GOT3 (cell line): Measurements from ENCODE around the gene PPIAL4G.
"Not testable (repeated sequence)": the region's sequence is repeated elsewhere in the genome, so short reads cannot be mapped to it uniquely, and the experiment has no call there.

Experiments used
- DNase-seq: peaks from one replicate; lab custom pipeline; 2025; ENCODE audit warnings: mixed read lengths; lab: John Stamatoyannopoulos, UW

Gene PPIAL4G

DNA sequence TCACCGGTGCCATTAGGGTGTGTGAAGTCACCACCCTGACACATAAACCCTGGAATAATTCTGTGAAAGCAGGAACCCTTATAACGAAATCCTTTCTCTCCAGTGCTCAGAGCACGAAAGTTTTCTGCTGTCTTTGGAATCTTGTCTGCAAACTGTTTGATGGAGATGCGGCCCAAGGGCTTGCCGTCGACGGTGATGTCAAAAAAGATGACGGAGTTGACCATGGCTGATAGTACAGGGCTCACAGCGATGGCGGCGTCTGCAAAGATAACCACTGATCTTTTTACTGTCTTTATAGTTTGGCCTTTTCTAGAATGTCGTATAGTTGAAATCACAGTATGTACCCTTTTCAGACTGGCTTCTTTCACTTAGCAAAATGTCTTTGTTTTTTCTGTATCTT lies at the start of gene PPIAL4G:
Gene PPIAL4G (minus strand): TSS at position 274 of the 400 bp plus-strand sequence. CDS start 50 bp downstream, at position 224.
- not testable (repeated sequence) for DNase-seq

DNA sequence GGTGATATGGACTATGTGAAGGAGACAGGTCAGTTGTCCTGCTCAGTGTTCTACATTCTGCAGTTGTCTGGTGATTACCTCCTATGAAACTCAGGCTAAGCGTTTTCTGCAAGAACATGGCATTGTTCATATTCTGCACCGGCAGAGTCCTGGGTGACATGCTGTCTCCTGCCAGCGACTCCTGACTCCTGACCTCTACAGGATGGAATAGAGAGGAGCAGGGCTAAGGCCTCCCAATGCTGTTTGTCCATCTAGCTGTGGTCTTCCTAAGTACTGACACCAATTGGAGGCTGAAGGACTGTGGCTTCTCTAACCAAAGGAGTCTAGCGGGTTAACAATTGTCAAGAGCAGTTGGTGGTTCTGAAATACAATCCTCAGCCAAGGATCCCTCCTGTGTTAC lies 49.1 kb upstream of the PPIAL4G start:
- not testable (repeated sequence) for DNase-seq

DNA sequence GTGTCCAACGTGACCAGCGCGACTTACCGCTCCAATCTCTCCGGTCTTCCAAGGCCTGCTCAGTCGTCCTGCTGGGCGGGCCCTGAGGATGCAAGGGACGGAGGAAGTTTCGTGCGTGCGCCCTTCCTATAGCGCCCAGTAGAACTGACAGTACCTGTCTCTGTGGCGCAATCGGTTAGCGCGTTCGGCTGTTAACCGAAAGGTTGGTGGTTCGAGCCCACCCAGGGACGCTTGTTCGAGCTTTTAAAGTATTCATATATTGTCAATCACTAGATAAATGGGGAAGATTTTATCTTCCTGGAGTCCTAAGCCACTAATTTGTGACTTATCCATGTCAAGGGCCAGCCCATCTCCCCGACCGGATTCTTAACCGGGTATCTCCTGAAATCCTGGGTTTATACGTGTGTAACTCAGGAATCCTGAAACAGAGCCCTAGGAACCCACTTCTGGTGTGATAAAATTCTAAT lies 46.0 kb upstream of the PPIAL4G start:
- not testable (repeated sequence) for DNase-seq

DNA sequence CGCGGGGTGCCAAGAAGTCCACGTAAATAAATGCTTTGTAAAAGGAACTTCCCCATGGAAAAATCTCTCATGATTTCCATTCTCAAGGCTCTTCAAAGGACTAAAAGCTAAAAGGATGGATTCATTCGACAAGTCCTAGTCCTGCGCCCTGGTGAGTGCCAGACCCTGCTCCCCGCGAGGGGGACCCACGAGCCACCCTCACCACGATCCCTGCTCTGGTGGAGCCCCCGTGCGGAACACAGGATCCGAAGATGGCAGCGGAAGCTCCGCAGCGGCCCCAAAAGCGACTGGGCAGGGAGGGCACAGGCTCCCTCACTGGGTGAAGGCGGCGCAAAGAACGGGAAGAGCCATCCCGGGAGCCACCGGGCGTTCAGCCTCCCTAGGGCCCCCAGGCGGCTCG lies 45.5 kb upstream of the PPIAL4G start:
- DNase-seq = not testable (repeated sequence)

DNA sequence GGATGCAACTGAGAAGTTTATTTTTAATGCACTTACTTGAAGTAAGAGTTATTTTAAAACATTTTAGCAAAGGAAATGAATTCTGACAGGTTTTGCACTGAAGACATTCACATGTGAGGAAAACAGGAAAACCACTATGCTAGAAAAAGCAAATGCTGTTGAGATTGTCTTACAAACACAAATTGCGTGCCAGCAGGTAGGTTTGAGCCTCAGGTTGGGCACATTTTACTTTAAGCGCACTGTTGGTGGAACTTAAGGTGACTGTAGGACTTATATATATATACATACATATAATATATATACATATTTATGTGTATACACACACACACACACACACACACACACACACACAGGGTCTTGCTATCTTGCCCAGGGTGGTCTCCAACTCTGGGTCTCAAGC lies 43.5 kb upstream of the PPIAL4G start:
- not testable (repeated sequence) for DNase-seq

DNA sequence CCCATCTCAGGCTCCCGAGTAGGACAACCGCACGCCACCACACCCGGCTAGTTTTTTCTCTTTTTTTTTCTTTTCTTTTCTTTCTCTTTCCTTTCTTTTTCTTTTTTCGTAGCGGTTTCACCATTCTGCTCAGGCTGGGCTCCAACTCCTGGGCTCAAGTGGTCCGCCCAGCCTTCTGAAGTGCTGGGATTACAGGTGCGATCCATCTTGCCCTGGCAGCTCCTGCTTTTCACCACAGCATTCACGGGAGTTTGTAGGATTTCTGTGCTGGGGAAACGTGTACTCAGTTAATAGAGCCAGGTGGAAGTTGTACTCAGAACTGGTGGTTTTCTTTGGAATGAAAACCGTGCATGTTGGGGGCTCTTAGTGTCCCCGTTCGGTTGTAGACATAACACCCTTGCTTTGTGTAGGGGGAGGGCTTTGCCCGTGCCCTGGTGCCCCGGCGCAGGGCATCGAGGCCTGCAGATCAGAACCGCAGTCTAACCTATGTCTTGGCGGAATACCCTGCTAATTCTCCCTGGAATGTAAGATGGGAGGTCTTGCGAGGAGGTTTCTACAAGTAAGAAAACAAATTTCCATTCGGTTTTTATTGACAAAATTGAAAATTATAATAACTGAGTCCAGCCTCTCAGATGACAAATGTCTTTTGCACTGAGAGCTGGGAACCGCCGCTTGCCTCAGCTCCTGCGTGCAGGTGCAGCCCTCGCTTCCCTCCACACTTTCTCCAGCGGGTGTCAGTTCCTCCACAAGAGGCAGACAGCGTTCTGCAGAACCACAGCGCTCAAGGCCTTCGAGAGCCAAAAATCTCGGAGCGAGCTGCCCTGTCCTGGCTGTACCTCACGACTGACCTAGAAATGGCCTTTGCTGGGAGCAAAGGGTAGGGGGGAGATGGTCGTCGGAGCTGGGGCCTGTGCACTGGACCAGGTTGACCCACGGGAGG lies 40.4 kb upstream of the PPIAL4G start:
- not testable (repeated sequence) for DNase-seq

DNA sequence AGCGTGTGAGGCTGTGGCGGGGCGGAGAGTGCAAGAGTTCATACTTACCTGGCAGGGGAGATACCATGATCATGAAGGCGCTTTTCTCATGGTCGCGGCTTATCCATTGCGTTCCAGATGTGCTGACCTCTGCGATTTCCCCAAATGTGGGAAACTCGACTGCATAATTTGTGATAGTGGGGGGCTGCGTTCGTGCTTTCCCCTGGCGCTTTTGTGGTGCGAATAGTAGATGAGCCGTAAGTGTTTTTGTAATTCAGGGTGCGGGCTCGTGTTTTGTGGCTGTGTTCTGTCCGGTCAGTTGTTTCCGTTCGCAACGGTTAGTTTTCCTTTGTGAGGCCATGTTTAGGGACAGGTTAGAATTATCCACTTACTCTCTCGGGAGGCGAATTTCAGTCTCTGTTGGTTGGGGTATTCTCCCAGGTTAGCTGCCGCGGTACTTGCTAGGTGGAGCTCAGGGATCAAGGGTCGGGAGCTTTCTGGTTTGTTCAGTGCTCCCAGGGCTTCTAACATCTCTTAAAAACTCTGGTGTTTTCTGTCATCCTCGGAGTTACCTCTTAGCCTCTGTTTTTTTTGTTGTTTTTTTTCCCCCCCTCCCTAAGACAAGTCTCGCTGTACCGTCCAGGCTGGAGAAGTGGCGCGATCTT lies 39.6 kb upstream of the PPIAL4G start:
- DNase-seq = peak; percentile 52

DNA sequence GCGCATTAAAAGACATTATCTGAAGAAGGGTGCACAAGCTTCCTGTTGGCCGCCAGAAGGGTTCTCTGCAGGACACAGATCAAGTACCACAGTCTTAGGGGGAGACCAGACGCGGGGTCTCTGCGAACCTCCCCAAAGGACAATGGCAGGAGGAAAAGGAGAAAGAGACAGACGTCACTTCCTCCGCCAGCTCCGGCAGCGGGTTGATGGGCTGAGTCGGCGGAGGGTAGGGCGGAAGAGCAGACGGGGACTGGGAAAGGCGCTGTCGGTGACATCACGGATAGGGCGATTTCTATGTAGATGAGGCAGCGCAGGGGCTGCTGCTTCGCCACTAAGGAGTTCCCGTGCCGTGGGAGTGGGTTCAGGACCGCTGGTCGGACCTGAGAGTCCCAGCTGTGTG lies 39.0 kb upstream of the PPIAL4G start:
- DNase-seq = not testable (repeated sequence)

DNA sequence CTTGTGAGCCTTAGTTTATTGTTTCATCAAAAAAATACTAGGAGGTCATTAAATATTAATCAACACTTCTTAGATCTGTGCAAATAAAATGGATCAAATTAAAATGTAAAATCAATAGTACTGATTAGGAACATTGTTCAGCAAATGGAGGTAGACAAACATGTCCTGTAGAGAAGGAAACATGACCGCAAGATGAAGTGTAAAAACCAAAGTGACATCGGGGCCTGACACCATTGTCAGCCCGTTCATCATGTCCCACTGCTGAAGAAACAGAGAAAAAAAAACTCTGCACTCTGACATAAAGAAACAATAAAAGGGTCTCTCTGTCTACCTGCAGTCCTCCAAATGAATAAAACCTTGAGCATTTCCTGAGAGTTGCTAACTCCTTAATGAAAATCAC lies 31.2 kb upstream of the PPIAL4G start:
- DNase-seq = not testable (repeated sequence)

DNA sequence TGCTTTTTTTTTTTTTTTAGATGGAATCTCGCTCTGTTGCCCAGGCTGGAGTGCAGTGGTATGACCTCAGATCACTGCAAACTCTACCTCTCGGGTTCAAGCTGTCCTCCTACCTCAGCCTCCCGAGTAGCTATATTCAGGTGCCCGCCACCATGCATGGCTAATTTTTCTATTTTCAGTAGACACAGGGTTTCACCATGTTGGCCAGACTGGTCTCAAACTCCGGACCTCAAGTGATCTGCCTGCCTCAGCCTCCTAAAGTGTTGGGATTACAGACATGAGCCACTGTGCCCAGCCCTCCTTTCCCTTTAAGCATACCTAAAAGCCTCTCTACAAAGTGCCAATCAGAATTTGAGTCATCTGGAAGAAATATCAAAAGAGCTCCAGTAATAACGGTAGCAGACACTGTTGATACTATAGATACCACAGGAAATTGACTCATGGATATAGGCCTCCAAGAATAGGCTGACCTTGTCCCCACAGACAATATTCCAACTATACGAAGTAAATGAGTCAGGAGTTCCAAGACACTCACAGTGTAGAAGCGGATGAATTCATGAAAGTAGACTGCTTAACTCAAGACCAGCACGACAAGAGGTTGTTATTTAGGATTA lies 29.6 kb upstream of the PPIAL4G start:
- DNase-seq = not testable (repeated sequence)

DNA sequence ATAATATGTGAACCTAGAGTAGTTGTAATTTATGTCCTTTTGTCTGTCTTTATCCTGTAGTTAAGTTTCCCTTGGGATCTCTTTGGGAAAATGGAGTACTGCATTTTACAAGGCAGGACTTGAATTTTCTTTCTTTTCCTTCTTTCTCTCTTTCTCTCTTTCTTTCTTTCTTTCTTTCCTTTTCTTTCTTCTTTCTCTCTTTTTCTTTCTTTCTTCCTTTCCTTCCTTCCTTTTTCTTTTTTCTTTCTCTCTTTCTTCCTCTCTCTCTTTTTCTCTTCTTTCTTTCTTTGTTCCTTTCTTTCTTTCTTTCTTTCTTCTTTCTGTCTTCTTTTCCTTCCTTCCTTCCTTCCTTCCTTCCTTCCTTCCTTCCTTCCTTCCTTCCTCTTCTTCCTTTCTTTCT lies 10.8 kb upstream of the PPIAL4G start:
- not testable (repeated sequence) for DNase-seq

DNA sequence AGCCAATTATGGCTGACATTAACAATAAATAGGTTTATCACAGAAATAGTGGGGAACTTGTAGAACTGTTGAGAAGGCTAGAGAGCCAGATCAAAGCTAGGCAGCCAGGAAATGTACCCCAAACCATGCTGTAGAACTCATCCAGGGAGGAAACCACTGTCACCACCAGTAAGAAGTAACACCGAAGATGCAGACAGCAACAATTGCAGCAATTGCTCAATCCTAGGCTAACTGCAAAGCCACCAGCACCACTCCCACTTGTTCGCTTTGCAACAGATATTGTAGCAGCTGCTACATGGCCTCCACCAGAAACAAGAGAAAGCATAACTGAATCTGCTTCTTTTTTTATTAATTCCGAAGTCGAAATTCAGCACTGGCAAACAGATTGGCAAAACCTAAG lies 2.0 kb downstream of the PPIAL4G start:
- not testable (repeated sequence) for DNase-seq

DNA sequence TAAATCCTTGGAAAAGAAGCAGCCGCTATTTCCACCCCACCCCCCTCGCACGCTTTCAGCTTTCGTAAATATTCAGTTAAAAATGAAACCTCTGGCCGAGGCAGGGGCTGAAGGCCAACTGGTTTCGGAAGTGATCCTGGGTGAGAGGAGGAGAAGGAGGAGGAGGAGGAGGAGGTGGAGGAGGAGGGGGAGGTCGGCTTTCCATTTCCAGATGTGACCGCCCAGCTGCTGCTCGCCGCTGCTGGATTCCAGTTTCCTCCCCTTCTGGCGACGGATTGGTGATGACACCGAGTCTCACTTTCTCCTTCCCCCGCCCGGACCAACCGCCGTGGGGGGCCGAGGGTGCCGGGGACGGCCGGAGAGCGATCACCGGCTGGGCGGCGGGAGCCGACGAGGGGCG lies 23.4 kb downstream of the PPIAL4G start:
- DNase-seq = not testable (repeated sequence)

DNA sequence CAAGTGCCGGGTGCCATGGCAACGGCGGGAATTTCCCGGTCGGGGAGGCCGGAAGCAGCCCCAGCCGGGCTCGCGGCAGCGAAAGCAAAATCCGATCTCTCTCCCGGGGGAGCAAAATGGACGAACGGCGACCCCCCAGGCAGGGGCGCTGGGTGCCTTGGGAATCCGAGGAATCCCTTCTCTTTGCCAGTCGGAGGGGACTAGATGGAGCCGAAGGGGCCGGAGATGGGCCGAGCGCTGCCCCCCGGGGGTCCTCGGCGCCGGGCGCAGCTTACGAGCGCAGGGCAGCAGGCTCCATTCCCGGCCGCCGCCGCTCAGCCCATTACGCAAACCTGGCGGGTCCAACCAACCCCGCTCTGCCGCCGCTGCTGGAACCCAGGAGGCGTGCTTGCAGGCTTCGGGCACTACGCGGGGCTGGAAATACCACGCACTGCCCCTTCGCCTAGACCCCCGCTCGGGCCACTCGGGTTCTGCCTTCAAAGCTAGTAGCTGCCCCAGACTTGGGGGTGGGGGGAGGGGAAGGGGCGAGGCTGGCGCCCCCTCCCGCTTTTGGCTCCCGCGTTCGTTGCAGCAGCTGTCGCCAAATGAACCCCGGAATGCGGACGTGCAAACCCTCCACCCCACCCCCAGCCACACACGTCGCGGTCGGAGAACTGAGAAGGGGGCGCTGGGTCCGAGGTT lies 24.1 kb downstream of the PPIAL4G start:
- not testable (repeated sequence) for DNase-seq

DNA sequence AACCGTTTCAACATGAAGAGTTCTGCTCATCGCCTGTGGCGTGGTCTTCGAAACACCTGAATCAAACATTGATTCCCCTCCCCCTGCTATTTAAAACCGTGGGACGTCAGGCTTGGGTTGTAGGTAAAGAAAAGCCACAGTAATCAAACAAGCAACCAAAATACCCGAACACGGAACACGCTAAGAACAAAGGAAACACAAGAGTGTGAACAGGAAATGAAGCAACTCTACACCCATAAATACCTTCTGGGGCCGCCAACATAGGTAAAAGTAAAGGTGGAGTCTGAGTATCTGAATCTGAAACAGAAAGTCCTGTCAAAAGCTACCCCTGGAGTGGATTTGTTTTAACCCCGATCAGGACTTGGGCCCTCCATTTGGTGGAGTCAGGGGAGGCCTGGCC lies 24.7 kb downstream of the PPIAL4G start:
- not testable (repeated sequence) for DNase-seq

DNA sequence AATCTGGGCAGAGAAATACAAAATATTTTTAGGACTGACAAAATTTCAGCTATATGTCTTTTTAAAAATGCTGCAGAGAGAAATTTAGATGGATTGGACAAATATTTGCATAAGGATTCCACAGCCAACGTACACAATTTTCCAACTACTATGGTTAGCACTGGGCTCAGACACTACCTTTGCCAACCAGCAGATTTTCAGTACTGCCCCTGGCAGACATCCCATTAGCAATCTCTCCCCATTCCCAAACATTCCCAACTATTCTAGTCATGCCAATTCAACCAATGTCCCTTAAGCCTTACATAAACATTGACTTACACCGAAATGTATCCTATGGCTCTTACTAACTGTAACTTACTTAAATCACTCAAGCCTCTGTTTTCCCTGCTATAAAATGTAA lies 30.3 kb downstream of the PPIAL4G start:
- DNase-seq = not testable (repeated sequence)

DNA sequence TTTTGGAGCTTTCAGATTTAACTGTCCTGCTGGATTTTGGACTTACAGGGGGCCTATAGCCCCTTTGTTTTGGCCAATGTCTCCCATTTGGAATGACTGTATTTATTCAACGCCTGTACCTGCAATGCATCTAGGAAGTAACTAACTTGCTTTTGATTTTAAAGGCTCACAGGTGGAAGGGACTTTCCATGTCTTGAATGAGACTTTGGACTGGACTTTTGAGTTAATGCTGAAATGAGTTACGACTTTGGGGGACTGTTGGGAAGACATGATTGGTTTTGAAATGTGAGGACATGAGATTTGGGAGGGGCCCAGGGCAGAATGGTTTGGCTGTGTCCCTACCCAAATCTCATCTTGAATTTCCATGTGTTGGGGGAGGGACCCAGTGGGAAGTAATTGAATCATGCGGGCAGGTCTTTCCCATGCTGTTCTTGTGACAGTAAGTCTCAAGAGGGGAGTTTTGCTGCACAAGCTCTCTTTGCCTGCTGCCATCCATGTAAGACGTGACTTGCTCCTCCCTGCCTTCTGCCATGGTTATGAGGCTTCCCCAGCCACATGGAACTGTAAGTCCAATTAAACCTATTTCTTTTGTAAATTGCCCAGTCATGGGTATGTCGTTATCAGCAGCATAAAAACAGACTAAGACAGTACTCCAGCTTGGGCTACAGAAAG lies 43.3 kb downstream of the PPIAL4G start:
- DNase-seq = not testable (repeated sequence)

DNA sequence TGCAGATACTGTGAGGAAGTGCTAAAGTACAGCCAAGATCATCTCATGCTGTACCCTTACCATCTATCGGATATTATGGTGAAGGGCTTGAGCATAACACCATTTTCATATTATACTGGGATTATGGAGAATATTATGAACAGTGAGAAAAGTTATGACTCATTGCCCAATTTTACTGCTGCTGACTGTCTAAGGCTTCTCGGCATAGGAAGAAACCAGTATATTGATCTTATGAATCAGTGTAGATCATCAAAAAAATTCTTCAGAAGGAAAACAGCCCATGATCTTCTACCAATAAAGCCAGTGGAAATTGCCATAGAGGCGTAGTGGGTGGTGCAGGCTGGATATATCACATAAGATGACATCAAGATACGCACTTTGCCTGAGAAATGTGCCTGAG lies 47.7 kb downstream of the PPIAL4G start:
- no peak for DNase-seq

DNA sequence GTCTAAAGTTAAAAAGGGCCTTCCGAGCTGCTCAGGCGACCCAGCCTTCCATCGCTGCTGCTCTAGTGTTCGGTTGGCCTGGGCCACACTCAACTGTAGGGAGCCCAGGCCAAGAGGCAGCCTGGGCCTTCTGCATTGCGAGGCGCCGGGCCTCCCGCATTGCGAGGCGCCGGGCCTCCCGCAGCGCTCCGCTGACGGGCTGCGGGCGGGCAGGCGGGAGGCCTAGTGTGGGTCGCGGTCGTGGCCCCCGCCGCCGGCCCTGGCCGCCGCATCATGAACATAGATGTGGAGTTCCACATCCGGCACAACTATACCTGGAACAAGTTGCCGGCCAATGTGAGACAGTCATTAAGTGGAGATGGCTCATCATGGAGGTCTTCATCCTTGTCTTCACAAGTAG lies 48.3 kb downstream of the PPIAL4G start:
- no peak for DNase-seq

DNA sequence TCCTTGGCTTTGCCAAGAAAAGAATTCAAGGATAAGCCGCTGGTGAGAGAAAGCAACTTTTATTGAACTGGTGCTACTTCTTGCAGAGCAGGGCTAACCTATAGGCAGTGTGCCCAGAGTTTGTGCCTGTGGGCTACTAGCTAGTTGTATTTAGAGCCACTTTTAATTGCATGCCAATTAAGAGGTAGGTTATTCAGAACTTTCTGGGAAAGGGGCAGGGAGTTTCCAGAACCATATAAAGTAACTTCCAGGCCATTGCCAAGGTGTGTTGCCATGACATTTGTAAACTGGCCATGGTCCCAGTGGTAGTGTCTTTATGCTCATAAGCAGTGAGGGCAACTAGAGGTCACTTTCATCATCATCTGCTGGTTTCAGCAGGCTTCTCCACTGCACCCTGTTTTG lies 50.2 kb downstream of the PPIAL4G start:
- DNase-seq = not testable (repeated sequence)
